C1 segment of cervical spinal cord (tissue), 14 donors: ENCODE data around the gene NRF1.

Source experiments
- DNase-seq, 14 donors: peaks; one replicate each; lab custom pipeline; 2025; lab: John Stamatoyannopoulos, UW

NRF1 gene

GRCh38 chr7:129799350-129799955 lies 187.9 kb downstream of the NRF1 start:
- no peak for DNase-seq

GRCh38 chr7:129800901-129801300 lies 189.4 kb downstream of the NRF1 start:
- DNase-seq = no peak

DNA sequence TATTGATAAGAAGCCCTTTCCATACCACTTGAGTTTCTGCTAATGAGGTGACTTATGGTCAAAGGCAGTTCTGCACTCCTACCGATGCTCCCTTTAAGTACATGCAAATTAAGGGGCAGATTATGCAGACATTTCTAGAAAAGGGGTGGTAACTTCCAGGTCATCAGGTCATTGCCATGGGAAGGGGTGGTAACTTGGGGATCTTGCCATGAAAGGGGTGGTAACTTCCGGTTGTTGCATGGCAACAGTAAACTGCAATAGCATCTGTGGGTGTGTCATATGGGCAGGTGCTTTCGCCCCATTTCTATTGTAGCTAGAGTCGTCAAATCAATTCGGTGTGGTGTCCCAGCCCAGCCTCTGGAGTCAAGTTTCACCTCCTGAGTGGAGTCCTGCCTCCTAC lies 190.4 kb downstream of the NRF1 start:
- DNase-seq = no peak

DNA sequence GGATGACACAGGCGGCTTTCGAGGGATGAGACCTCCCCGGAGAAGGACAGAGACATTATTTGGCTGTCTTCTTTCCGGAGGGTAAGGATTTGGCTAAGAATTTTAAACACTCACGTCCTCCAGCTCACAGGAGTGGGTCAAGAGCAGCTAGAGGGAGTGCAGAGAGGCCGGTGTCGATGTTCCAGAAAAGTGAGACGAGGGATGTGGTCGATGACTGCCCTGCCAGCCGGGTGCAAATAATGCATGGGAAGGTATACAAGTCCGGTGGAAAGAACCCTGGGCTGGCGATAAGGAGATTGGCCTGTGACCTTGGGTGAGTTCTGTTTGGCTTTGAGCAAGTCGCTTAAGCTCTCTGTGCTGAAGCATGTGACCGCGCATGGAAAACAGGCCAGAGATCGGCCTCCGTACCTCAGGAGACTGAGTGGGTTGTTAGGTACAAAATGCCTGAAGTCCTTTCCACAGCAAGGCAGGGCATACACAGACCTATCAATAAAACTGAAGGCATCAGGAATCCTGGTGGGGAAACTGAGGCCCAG lies 192.1 kb downstream of the NRF1 start:
- no peak for DNase-seq

DNA sequence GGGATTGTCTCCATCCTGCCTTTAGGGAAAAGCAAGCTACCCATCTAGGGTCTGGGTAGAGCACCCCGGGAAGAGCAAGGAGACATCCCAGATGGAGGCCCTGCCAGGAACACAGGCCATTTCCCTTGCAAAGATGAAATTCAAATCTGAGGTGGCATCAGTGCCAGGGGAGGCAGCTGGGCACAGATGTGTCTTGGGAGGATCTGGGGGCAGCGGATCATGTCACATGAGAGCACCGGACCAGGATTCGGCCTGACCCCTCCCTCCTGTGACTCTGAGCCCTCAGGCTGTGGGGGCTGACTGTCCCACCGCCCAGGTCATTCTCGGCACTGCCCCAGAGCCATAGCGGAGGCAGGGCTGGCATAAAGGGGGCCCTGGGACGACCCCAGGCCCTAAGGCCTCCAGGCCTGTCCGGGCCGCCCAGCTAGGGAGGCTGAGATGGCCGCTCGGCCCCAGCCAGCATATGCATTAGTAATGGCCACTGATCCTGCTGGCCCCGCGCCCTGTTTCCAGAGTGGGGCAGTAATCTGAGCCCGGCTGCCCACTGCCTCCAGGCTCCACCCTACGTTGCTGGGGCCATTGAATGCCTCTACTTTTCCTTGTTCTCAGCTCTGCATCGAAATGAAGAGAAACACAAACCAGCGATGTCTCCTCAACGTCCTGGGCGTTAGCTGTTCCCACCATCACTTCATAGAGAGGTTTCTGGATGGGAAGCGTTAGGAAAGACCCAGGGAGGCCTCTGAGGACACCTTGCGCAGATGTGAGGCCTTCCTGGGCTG lies 192.8 kb downstream of the NRF1 start:
- no peak for DNase-seq

DNA sequence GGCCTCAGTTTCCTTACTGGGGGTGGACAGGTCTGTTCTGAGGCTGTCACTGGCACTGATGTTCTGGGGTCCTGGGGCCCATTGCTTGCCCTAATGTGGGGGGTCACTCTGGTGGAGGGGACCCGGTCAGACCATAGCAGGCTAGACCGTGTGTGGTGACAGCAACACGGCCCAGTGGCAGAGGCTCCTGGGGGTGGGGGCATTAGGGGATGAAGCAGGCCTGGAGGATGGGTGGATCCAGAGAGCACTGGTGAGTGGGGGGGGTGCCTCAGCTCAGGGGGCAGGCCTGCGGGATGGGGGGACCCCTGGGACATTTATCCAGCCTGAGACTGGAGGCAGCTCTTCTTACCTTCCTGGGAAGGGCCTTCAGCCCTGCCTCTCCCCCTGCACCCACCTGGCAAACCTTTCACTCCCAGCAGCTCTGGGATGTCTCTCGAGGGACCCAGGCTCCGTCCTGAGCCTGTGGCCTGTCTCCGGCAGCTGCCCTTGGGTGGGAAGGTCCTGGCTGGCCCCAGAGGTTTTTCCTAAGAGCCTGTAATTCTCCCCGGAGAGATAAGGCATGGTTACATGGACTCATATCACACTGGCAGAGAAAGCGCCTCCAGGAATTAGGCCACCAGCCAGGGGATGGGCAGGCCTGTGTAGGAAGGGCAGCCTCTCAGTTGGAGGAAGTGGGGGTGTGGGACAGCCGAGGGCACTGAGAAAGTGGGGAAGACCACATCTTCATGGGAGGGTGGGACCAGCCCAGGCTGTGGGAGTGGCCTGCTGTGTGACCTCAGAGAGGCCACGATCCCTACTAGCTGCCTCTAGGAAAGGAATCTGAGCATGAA lies 193.6 kb downstream of the NRF1 start:
- no peak for DNase-seq
